Astrocyte (in vitro differentiated cells and primary cell): ENCODE results near the gene INSIG2. TPM values are rescaled to one million over a fixed set of nuclear protein-coding genes. Genes with fewer than 3 reads are reported as not detected.

Source experiments
- DNase-seq: peaks from one replicate; pipeline ENCODE4 v3.0.0-alpha.2; 2010; ENCODE audit warnings: low read depth
- FAIRE-seq: peaks from 2 replicates; lab custom pipeline; 2011; peaks lifted over from hg19 to GRCh38; lab: Jason Lieb, UNC
- H2AFZ ChIP-seq: 2 replicates; pipeline ENCODE4 v1.6.0; 2012; ENCODE audit warnings: low read depth, low read length, inconsistent platforms
- H3K27ac ChIP-seq: 2 replicates; pipeline ENCODE4 v1.5.1; 2011; ENCODE audit warnings: low read depth, low read length, inconsistent platforms
- H3K27me3 ChIP-seq: 2 replicates; pipeline ENCODE4 v1.6.0; 2011; ENCODE audit warnings: low read length, inconsistent platforms; ENCODE audit not compliant: insufficient read depth
- H3K36me3 ChIP-seq: 2 replicates; pipeline ENCODE4 v1.5.1; 2011; ENCODE audit warnings: low read length, inconsistent platforms; ENCODE audit not compliant: insufficient read depth
- H3K4me1 ChIP-seq: 2 replicates; pipeline ENCODE4 v1.5.1; 2011; ENCODE audit warnings: low read length, inconsistent platforms; ENCODE audit not compliant: insufficient read depth
- H3K4me2 ChIP-seq: 2 replicates; pipeline ENCODE4 v1.6.0; 2012; ENCODE audit warnings: low read length, inconsistent platforms
- H3K4me3 ChIP-seq: 2 replicates; pipeline ENCODE4 v1.5.1; 2011; ENCODE audit warnings: low read depth, mild to moderate bottlenecking, low read length, inconsistent platforms; ENCODE audit not compliant: insufficient read depth
- H3K79me2 ChIP-seq: 2 replicates; pipeline ENCODE4 v1.6.0; 2012; ENCODE audit warnings: mild to moderate bottlenecking, low read length, inconsistent platforms; ENCODE audit not compliant: insufficient read depth
- H3K9ac ChIP-seq: 2 replicates; pipeline ENCODE4 v1.6.0; 2012; ENCODE audit warnings: mild to moderate bottlenecking, low read length, inconsistent platforms
- H3K9me3 ChIP-seq: 2 replicates; pipeline ENCODE4 v1.5.1; 2012; ENCODE audit warnings: low read depth, mild to moderate bottlenecking, low read length, inconsistent platforms; ENCODE audit not compliant: insufficient read depth
- H4K20me1 ChIP-seq: 2 replicates; pipeline ENCODE4 v1.6.0; 2012; ENCODE audit warnings: low read length, inconsistent platforms; ENCODE audit not compliant: insufficient read depth
- H3K27ac Mint-ChIP-seq: one replicate; pipeline ENCODE4 v1.8.0; 2021; ENCODE audit warnings: mild to moderate bottlenecking, mixed read lengths; ENCODE audit not compliant: unreplicated experiment
- H3K27me3 Mint-ChIP-seq: one replicate; pipeline ENCODE4 v1.8.0; 2021; ENCODE audit warnings: low read depth, mixed read lengths; ENCODE audit not compliant: unreplicated experiment
- H3K36me3 Mint-ChIP-seq: one replicate; pipeline ENCODE4 v1.8.0; 2021; ENCODE audit warnings: low read depth, mixed read lengths; ENCODE audit not compliant: unreplicated experiment
- H3K4me1 Mint-ChIP-seq: one replicate; pipeline ENCODE4 v1.8.0; 2021; ENCODE audit warnings: low read depth, mixed read lengths; ENCODE audit not compliant: unreplicated experiment
- H3K4me3 Mint-ChIP-seq: one replicate; pipeline ENCODE4 v1.8.0; 2021; ENCODE audit warnings: mild to moderate bottlenecking, moderate library complexity, mixed read lengths; ENCODE audit not compliant: unreplicated experiment
- H3K9me3 Mint-ChIP-seq: one replicate; pipeline ENCODE4 v1.8.0; 2021; ENCODE audit warnings: mild to moderate bottlenecking, mixed read lengths; ENCODE audit not compliant: unreplicated experiment
- EZH2 ChIP-seq: IDR thresholded peaks from 2 replicates; pipeline ENCODE4 v1.6.1; 2012; ENCODE audit warnings: mild to moderate bottlenecking, low read length, inconsistent platforms; ENCODE audit not compliant: insufficient read depth
- total RNA-seq: library from RNA; stranded (reverse); gene quantifications from 2 replicates; pipeline ENCODE4 v1.2.1, GENCODE V29; 2021
- TF ChIP-seq, protein P1 (sequence below): IDR thresholded peaks from 2 replicates; pipeline ENCODE4 v1.5.1; 2011; ENCODE audit warnings: low read depth, mild to moderate bottlenecking, inconsistent platforms, low read length, moderate library complexity; ENCODE audit not compliant: insufficient read depth

INSIG2 gene
- total RNA-seq, 1 donor from 2014 or later: 32.2 TPM

DNA sequence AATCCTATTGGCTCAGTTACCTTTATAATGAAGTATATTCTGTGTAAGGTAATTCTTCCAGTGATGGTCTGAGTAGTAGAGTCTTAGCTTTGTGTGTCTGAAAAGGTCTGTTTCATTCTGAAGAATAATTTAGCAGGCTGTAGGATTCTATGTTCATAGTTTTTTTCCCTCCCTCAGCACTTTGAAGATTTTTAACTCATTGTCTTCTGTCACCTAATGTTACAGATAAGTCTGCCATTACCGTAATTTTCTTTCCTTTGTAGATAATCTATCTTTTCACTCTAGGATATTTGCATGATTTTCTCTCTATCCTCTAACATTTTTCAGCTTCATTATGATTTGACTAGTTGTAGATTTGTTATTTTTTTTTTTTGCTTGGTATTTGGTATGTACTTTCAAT is 22.7 kb downstream of the INSIG2 start:
- H3K36me3 Mint-ChIP-seq: peaks cover 18% of the 10 kb centered on the region

GRCh38 chr2:118112771-118113334 is 24.6 kb downstream of the INSIG2 start:
- H4K20me1 ChIP-seq: no peaks in the 10 kb centered on the region
- peak overlapping the region; percentile 55 for H3K4me2 ChIP-seq
- no peak overlapping the region for H3K4me3 ChIP-seq
- Mint-ChIP-seq H3K27me3 (no peaks in the 10 kb centered on the region), H3K9me3 (no peaks in the 10 kb centered on the region), H3K36me3 (peaks cover 17% of the 10 kb centered on the region), H3K4me3 (peak overlapping the region; percentile 9), H3K4me1 (peaks cover 33% of the 10 kb centered on the region), H3K27ac (no peak overlapping the region)
- H3K9me3 ChIP-seq: no peaks in the 10 kb centered on the region
- H3K4me1 ChIP-seq: peaks cover 10% of the 10 kb centered on the region
- H3K36me3 ChIP-seq: no peaks in the 10 kb centered on the region
- FAIRE-seq (peak; percentile 96), DNase-seq (peak; percentile 86)
- no peaks in the 10 kb centered on the region for H3K27me3 ChIP-seq
- no peak overlapping the region for H2AFZ ChIP-seq
- no peak for TF ChIP-seq EZH2
- TF ChIP-seq, protein P1, sequence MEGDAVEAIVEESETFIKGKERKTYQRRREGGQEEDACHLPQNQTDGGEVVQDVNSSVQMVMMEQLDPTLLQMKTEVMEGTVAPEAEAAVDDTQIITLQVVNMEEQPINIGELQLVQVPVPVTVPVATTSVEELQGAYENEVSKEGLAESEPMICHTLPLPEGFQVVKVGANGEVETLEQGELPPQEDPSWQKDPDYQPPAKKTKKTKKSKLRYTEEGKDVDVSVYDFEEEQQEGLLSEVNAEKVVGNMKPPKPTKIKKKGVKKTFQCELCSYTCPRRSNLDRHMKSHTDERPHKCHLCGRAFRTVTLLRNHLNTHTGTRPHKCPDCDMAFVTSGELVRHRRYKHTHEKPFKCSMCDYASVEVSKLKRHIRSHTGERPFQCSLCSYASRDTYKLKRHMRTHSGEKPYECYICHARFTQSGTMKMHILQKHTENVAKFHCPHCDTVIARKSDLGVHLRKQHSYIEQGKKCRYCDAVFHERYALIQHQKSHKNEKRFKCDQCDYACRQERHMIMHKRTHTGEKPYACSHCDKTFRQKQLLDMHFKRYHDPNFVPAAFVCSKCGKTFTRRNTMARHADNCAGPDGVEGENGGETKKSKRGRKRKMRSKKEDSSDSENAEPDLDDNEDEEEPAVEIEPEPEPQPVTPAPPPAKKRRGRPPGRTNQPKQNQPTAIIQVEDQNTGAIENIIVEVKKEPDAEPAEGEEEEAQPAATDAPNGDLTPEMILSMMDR: no peak
- no peaks in the 10 kb centered on the region for H3K79me2 ChIP-seq
- H3K27ac ChIP-seq: peak overlapping the region; percentile 35
- no peak overlapping the region for H3K9ac ChIP-seq

More for the DNA sequence above, 22.7 kb downstream of the INSIG2 start:
- H3K4me1 Mint-ChIP-seq: peaks cover 31% of the 10 kb centered on the region
- no peak overlapping the region for H3K27ac Mint-ChIP-seq
- TF ChIP-seq, protein P1: no peak
- no peak for TF ChIP-seq EZH2
- no peaks in the 10 kb centered on the region for H3K9me3 ChIP-seq
- H4K20me1 ChIP-seq: no peaks in the 10 kb centered on the region
- H3K4me3 ChIP-seq: no peak overlapping the region
- H3K27ac ChIP-seq: no peak overlapping the region
- no peak overlapping the region for H3K4me3 Mint-ChIP-seq
- FAIRE-seq (no peak), DNase-seq (no peak)
- no peaks in the 10 kb centered on the region for H3K9me3 Mint-ChIP-seq
- H3K27me3 Mint-ChIP-seq: no peaks in the 10 kb centered on the region
- no peak overlapping the region for H2AFZ ChIP-seq
- no peaks in the 10 kb centered on the region for H3K79me2 ChIP-seq
- H3K27me3 ChIP-seq: no peaks in the 10 kb centered on the region
- H3K4me2 ChIP-seq: no peak overlapping the region
- H3K4me1 ChIP-seq: peaks cover 10% of the 10 kb centered on the region
- no peaks in the 10 kb centered on the region for H3K36me3 ChIP-seq
- H3K9ac ChIP-seq: no peak overlapping the region

DNA sequence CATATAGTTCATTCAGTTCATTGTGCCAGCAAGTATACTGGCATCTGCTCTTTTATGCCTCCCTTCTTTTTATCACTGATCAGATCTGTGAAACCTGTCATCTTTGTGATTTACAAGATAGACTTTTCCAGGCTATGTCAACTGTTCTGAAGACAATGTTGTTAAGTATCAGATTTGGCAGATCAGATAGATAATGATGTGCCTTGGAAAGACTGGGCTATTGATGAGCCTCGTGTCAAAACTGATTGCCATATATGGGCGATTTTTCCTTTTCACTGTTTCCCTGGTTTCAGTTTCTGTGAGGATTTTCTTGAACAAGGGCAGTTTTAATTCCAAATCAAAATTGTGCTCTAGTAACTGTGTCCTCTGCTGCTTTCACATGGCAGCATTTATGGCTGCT is 26.6 kb downstream of the INSIG2 start:
- Mint-ChIP-seq H3K27ac (no peak overlapping the region), H3K4me1 (peaks cover 25% of the 10 kb centered on the region), H3K4me3 (no peak overlapping the region), H3K9me3 (no peaks in the 10 kb centered on the region), H3K27me3 (no peaks in the 10 kb centered on the region), H3K36me3 (peaks cover 11% of the 10 kb centered on the region)
- Histone ChIP-seq H3K4me1 (peaks cover 10% of the 10 kb centered on the region), H3K4me3 (no peak overlapping the region), H2AFZ (no peak overlapping the region), H3K27ac (no peak overlapping the region), H3K9me3 (no peaks in the 10 kb centered on the region), H3K9ac (no peak overlapping the region), H3K79me2 (no peaks in the 10 kb centered on the region), H3K27me3 (no peaks in the 10 kb centered on the region), H3K36me3 (no peaks in the 10 kb centered on the region), H4K20me1 (no peaks in the 10 kb centered on the region), H3K4me2 (no peak overlapping the region)
- DNase-seq: no peak
- TF ChIP-seq, protein P1: no peak
- no peak for TF ChIP-seq EZH2
- no peak for FAIRE-seq
